ENCODE results near the gene LGALS9C. TPM values are rescaled to one million over a fixed set of nuclear protein-coding genes. Genes with fewer than 3 reads are reported as not detected.
"Not testable (repeated sequence)": the region's sequence is repeated elsewhere in the genome, so short reads cannot be mapped to it uniquely, and the experiment has no call there.

Gene LGALS9C
- total RNA-seq, 2 experiments from 2014 or later: 5.9 to 6.5 TPM

- H3K4me3 Mint-ChIP-seq; H3K9me3 Mint-ChIP-seq; H3K27me3 Mint-ChIP-seq; POLR2A ChIA-PET; DNase-seq; H3K36me3 Mint-ChIP-seq; H3K27ac Mint-ChIP-seq; ATAC-seq (ENCODE audit: low read depth); H3K4me1 Mint-ChIP-seq: not testable (repeated sequence)
Observed at GRCh38 chr17:18467001-18467400, 9.6 kb upstream of the LGALS9C start.

GRCh38 chr17:18468472-18469171, 8.0 kb upstream of the LGALS9C start:
- POLR2A ChIA-PET; H3K36me3 Mint-ChIP-seq; H3K4me3 Mint-ChIP-seq; H3K9me3 Mint-ChIP-seq; H3K27ac Mint-ChIP-seq; ATAC-seq (ENCODE audit: low read depth); H3K4me1 Mint-ChIP-seq; DNase-seq; H3K27me3 Mint-ChIP-seq: not testable (repeated sequence)

- H3K4me1 Mint-ChIP-seq; POLR2A ChIA-PET; H3K36me3 Mint-ChIP-seq; H3K9me3 Mint-ChIP-seq; H3K27ac Mint-ChIP-seq; ATAC-seq (ENCODE audit: low read depth); H3K27me3 Mint-ChIP-seq; H3K4me3 Mint-ChIP-seq; DNase-seq: not testable (repeated sequence)
Observed at GRCh38 chr17:18469837-18470236, 6.8 kb upstream of the LGALS9C start.

- H3K4me3 Mint-ChIP-seq; ATAC-seq (ENCODE audit: low read depth); POLR2A ChIA-PET; H3K9me3 Mint-ChIP-seq; DNase-seq; H3K4me1 Mint-ChIP-seq; H3K27me3 Mint-ChIP-seq; H3K27ac Mint-ChIP-seq; H3K36me3 Mint-ChIP-seq: not testable (repeated sequence)
Observed at GRCh38 chr17:18470345-18470930, 6.2 kb upstream of the LGALS9C start.

- POLR2A ChIA-PET; DNase-seq; H3K9me3 Mint-ChIP-seq; H3K27ac Mint-ChIP-seq; ATAC-seq (ENCODE audit: low read depth); H3K4me3 Mint-ChIP-seq; H3K27me3 Mint-ChIP-seq; H3K36me3 Mint-ChIP-seq; H3K4me1 Mint-ChIP-seq: not testable (repeated sequence)
Observed at GRCh38 chr17:18473967-18474366, 2.6 kb upstream of the LGALS9C start.

GRCh38 chr17:18474754-18475153, 1.8 kb upstream of the LGALS9C start:
- H3K4me3 Mint-ChIP-seq; H3K27me3 Mint-ChIP-seq; H3K4me1 Mint-ChIP-seq; H3K27ac Mint-ChIP-seq; H3K36me3 Mint-ChIP-seq; H3K9me3 Mint-ChIP-seq; POLR2A ChIA-PET; ATAC-seq (ENCODE audit: low read depth); DNase-seq: not testable (repeated sequence)

GRCh38 chr17:18477367-18477766, 778 bp downstream of the LGALS9C start:
- DNase-seq: not testable (repeated sequence)

GRCh38 chr17:18478362-18478761, 1.8 kb downstream of the LGALS9C start:
- H3K4me1 Mint-ChIP-seq; H3K27me3 Mint-ChIP-seq; ATAC-seq (ENCODE audit: low read depth); DNase-seq; H3K27ac Mint-ChIP-seq; H3K36me3 Mint-ChIP-seq; POLR2A ChIA-PET; H3K4me3 Mint-ChIP-seq; H3K9me3 Mint-ChIP-seq: not testable (repeated sequence)

More at GRCh38 chr17:18477367-18477766, 778 bp downstream of the LGALS9C start:
- H3K27me3 Mint-ChIP-seq; H3K27ac Mint-ChIP-seq; H3K36me3 Mint-ChIP-seq; POLR2A ChIA-PET; H3K4me1 Mint-ChIP-seq; ATAC-seq (ENCODE audit: low read depth); H3K9me3 Mint-ChIP-seq: not testable (repeated sequence)
- H3K4me3 Mint-ChIP-seq: peak overlapping the region; percentile 73

GRCh38 chr17:18478977-18479595, 2.5 kb downstream of the LGALS9C start:
- H3K4me3 Mint-ChIP-seq; POLR2A ChIA-PET; ATAC-seq (ENCODE audit: low read depth); H3K9me3 Mint-ChIP-seq; H3K27me3 Mint-ChIP-seq; H3K27ac Mint-ChIP-seq; H3K36me3 Mint-ChIP-seq; H3K4me1 Mint-ChIP-seq; DNase-seq: not testable (repeated sequence)

- H3K27ac Mint-ChIP-seq; H3K36me3 Mint-ChIP-seq; POLR2A ChIA-PET; H3K9me3 Mint-ChIP-seq; H3K4me3 Mint-ChIP-seq; DNase-seq; ATAC-seq (ENCODE audit: low read depth); H3K27me3 Mint-ChIP-seq; H3K4me1 Mint-ChIP-seq: not testable (repeated sequence)
Observed at GRCh38 chr17:18481775-18482174, 5.2 kb downstream of the LGALS9C start.

- H3K9me3 Mint-ChIP-seq, H3K4me3 Mint-ChIP-seq, POLR2A ChIA-PET: not testable (repeated sequence)
Observed at GRCh38 chr17:18485936-18486464, 9.4 kb downstream of the LGALS9C start.

GRCh38 chr17:18487633-18488032, 11.0 kb downstream of the LGALS9C start:
- H3K9me3 Mint-ChIP-seq; ATAC-seq (ENCODE audit: low read depth); POLR2A ChIA-PET: not testable (repeated sequence)

More at GRCh38 chr17:18485936-18486464, 9.4 kb downstream of the LGALS9C start:
- ATAC-seq (ENCODE audit: low read depth); H3K4me1 Mint-ChIP-seq; H3K27me3 Mint-ChIP-seq; H3K36me3 Mint-ChIP-seq; H3K27ac Mint-ChIP-seq; DNase-seq: not testable (repeated sequence)

GRCh38 chr17:18488622-18489021, 12.0 kb downstream of the LGALS9C start:
- H3K27ac Mint-ChIP-seq, H3K36me3 Mint-ChIP-seq: not testable (repeated sequence)

More at GRCh38 chr17:18487633-18488032, 11.0 kb downstream of the LGALS9C start:
- not testable (repeated sequence) for DNase-seq, H3K4me1 Mint-ChIP-seq, H3K36me3 Mint-ChIP-seq, H3K4me3 Mint-ChIP-seq, H3K27ac Mint-ChIP-seq, H3K27me3 Mint-ChIP-seq

GRCh38 chr17:18490016-18490415, 13.4 kb downstream of the LGALS9C start:
- DNase-seq; H3K4me3 Mint-ChIP-seq; POLR2A ChIA-PET; ATAC-seq (ENCODE audit: low read depth); H3K4me1 Mint-ChIP-seq; H3K27ac Mint-ChIP-seq; H3K9me3 Mint-ChIP-seq; H3K36me3 Mint-ChIP-seq; H3K27me3 Mint-ChIP-seq: not testable (repeated sequence)

More at GRCh38 chr17:18488622-18489021, 12.0 kb downstream of the LGALS9C start:
- H3K27me3 Mint-ChIP-seq; H3K4me3 Mint-ChIP-seq; DNase-seq; H3K4me1 Mint-ChIP-seq; ATAC-seq (ENCODE audit: low read depth); H3K9me3 Mint-ChIP-seq; POLR2A ChIA-PET: not testable (repeated sequence)

All from activated naive CD8-positive, alpha-beta T cell treated with anti-CD3 and anti-CD28 coated beads, Interleukin-2, amount 10 ng/mL, durations not matched to agents 7 days and 5 days (primary cell).